ENCODE results near the gene METTL4. TPM values are rescaled to one million over a fixed set of nuclear protein-coding genes. Genes with fewer than 3 reads are reported as not detected.

The METTL4 gene
- total RNA-seq, 2 donors from 2014 or later: 11.2 to 17.5 TPM

GRCh38 chr18:2588666-2589344, 17.5 kb upstream of the METTL4 start:
- no peaks in the 10 kb centered on the region for H3K4me1 ChIP-seq (ENCODE audit: control insufficient read depth, insufficient read depth, low read length)
- WGBS, 2 experiments (ENCODE audit: insufficient coverage in 1 of 2, insufficient read length in 1 of 2): 89 to 93% methylated on average over 4 to 5 of the region's 5 CpGs
- Mint-ChIP-seq H3K27ac (peak overlapping the region; percentile 4), H3K9me3 (no peaks in the 10 kb centered on the region), H3K27me3 (ENCODE audit: insufficient read depth) (no peaks in the 10 kb centered on the region), H3K4me3 (no peak overlapping the region), H3K36me3 (ENCODE audit: low read depth) (peaks cover 42% of the 10 kb centered on the region), H3K4me1 (no peaks in the 10 kb centered on the region)
- H3K9ac ChIP-seq (ENCODE audit: extremely low read depth, low read length, poor library complexity, severe bottlenecking): no peak overlapping the region
- peaks cover 82% of the 10 kb centered on the region for H3K36me3 ChIP-seq (ENCODE audit: control insufficient read depth, insufficient read depth, low read length)
- no peak overlapping the region for H3K4me3 ChIP-seq (ENCODE audit: low read length)
- no peaks in the 10 kb centered on the region for H3K9me3 ChIP-seq (ENCODE audit: control insufficient read depth, low read length)
- H3K27me3 ChIP-seq (ENCODE audit: control insufficient read depth, insufficient read depth, low read length, poor library complexity, severe bottlenecking): no peaks in the 10 kb centered on the region
- no peak overlapping the region for H3K27ac ChIP-seq (ENCODE audit: low read depth, low read length)
- DNase-seq: no peak
- no peak for TF ChIP-seq CTCF (conservative IDR thresholded peaks at IDR 0.05)

- peaks cover 36% of the 10 kb centered on the region for H3K36me3 Mint-ChIP-seq (ENCODE audit: low read depth)
Measured at GRCh38 chr18:2587788-2588187, 16.5 kb upstream of the METTL4 start.

GRCh38 chr18:2573408-2573807, 2.1 kb upstream of the METTL4 start:
- DNase-seq: no peak
- no peak for TF ChIP-seq CTCF (conservative IDR thresholded peaks at IDR 0.05)
- peaks cover 4% of the 10 kb centered on the region for H3K4me1 ChIP-seq (ENCODE audit: control insufficient read depth, insufficient read depth, low read length)
- peak overlapping the region; percentile 97 for H3K9ac ChIP-seq (ENCODE audit: extremely low read depth, low read length, poor library complexity, severe bottlenecking)
- WGBS, 2 experiments (ENCODE audit: insufficient coverage in 1 of 2, insufficient read length in 1 of 2): 83% methylated on average over 1 of the region's 2 CpGs; no CpG with 5 or more reads in 1 of the 2 experiments
- H3K27ac ChIP-seq (ENCODE audit: low read depth, low read length): no peak overlapping the region
- H3K9me3 ChIP-seq (ENCODE audit: control insufficient read depth, low read length): no peaks in the 10 kb centered on the region
- peak overlapping the region; percentile 95 for H3K4me3 ChIP-seq (ENCODE audit: low read length)
- Mint-ChIP-seq H3K36me3 (ENCODE audit: low read depth) (peaks cover 20% of the 10 kb centered on the region), H3K27ac (peak overlapping the region; percentile 57), H3K9me3 (no peaks in the 10 kb centered on the region), H3K4me1 (peaks cover 23% of the 10 kb centered on the region), H3K4me3 (peak overlapping the region; percentile 94), H3K27me3 (ENCODE audit: insufficient read depth) (no peaks in the 10 kb centered on the region)
- H3K27me3 ChIP-seq (ENCODE audit: control insufficient read depth, insufficient read depth, low read length, poor library complexity, severe bottlenecking): no peaks in the 10 kb centered on the region
- peaks cover 38% of the 10 kb centered on the region for H3K36me3 ChIP-seq (ENCODE audit: control insufficient read depth, insufficient read depth, low read length)

More at GRCh38 chr18:2587788-2588187, 16.5 kb upstream of the METTL4 start:
- H3K4me3 Mint-ChIP-seq: no peak overlapping the region
- no peaks in the 10 kb centered on the region for H3K27me3 ChIP-seq (ENCODE audit: control insufficient read depth, insufficient read depth, low read length, poor library complexity, severe bottlenecking)
- H3K27ac ChIP-seq (ENCODE audit: low read depth, low read length): no peak overlapping the region
- no peak for TF ChIP-seq CTCF (conservative IDR thresholded peaks at IDR 0.05)
- no peak overlapping the region for H3K4me3 ChIP-seq (ENCODE audit: low read length)
- no peaks in the 10 kb centered on the region for H3K4me1 Mint-ChIP-seq
- H3K27ac Mint-ChIP-seq: no peak overlapping the region
- 100% methylated on average over 3 of the region's 3 CpGs; no CpG with 5 or more reads in 1 of the 2 experiments for WGBS, 2 experiments (ENCODE audit: insufficient coverage in 1 of 2, insufficient read length in 1 of 2)
- no peaks in the 10 kb centered on the region for H3K4me1 ChIP-seq (ENCODE audit: control insufficient read depth, insufficient read depth, low read length)
- no peak for DNase-seq
- no peaks in the 10 kb centered on the region for H3K27me3 Mint-ChIP-seq (ENCODE audit: insufficient read depth)
- H3K9me3 Mint-ChIP-seq: no peaks in the 10 kb centered on the region
- no peaks in the 10 kb centered on the region for H3K9me3 ChIP-seq (ENCODE audit: control insufficient read depth, low read length)
- peaks cover 82% of the 10 kb centered on the region for H3K36me3 ChIP-seq (ENCODE audit: control insufficient read depth, insufficient read depth, low read length)
- H3K9ac ChIP-seq (ENCODE audit: extremely low read depth, low read length, poor library complexity, severe bottlenecking): no peak overlapping the region

Measured in endodermal cell (in vitro differentiated cells).